Activated T-cell treated with anti-CD3 and anti-CD28 coated beads for 1 hour (primary cell): ENCODE measurements around the gene MCM7.

Experiments used
- DNase-seq: peaks from one replicate; pipeline ENCODE4 v3.0.0-alpha.2; 2020; ENCODE audit warnings: low read depth

Gene MCM7

DNA sequence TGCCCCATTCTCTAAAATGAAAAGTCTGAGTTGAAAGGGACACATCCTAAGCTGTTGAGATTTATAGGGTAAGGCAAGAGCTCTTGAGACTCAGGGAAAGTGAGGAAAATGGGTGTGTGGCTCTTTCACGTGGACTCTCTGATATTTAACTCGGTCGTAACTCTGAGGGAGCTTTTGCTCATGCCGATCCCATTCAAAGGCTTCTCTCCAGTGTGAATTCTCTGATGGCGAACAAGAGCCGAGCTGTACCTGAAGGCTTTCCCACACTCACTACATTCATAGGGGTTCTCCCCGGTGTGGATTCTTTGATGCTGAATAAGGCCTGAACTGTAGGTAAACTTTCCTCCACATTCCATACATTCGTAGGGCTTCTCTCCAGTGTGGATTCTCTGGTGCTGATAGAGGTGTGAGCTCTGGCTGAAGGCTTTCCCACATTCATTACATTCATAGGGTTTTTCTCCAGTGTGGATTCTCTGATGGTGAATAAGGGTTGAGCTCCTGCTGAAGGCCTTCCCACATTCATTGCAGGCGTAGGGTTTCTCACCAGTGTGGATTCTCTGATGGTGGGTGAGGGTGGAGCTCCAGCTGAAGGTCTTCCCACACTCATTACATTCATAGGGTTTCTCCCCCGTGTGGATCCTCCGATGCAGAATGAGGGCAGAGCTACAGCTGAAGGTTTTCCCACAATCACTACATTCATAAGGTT is 30.0 kb downstream of the MCM7 start:
- no peak for DNase-seq

DNA sequence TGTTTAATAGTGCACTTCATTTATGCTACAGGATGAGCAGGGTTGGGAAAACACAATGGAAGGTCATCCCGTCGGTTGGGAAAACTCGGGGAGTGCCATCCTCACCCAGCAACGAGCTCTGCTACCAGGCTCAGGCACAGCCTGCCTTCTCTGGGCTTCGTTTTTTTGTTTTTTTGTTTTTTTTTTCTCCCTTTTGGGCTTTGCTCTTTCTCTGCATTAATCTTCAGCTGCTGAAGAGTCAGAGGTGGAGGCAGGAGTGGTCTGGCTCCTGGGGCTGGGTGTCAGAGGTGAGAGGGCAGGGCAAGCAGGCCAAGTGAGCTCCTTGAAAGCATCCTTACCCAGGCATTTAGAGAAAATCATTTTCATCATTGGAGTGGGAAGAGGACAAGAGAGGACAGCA is 31.2 kb downstream of the MCM7 start:
- DNase-seq: no peak

DNA sequence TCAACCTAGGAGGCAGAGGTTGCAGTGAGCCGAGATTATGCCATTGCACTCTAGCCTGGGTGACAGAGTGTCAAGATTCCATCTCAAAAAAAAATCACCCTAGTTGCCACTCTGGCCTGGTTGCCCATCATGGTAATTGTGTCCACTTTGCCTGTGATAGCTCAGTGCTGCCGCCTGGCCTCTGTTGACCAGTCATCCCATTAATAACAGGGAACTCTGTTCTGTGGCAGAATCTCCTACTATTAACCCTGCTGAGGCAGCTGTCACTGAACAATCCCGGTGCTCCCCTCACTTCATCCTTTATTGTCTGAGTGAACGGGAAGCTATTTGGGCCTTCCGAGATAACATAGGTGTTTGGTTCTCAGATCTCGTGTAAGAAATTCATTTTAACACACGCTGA is 34.2 kb downstream of the MCM7 start:
- no peak for DNase-seq

DNA sequence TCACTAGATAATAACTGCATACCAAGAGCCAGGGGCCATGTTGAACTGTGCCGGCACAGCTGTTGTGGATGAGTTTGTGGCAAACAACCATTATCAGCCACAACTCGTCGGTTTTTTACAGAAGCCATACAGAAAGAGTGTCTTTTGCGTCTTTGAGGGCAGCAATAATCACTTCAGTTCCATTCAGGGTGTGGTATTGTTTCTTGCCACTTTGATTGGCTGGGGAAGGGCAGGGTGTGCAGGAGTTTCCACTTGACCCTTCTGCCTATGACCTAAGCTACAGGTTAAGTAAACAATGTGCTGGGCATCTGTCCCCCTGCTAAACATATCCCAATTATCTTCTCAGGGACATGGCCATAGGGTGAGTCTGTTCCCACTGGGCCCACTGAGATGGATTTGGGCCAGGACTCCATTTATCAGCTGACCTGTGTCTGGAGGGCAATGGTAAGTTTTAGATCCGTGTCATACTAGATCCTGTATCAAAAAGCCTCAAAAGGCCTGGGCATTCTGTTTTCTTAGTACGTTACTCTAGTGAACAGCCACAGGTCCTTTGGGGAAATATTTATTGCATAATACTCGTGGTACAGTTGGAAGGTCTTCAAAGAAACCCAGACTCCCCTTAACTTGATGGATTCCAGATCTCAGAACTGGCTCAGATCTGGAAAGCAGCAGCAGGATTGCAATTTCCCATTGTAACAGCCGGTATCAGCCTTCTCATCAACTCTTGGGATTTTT is 35.6 kb downstream of the MCM7 start:
- DNase-seq: no peak

DNA sequence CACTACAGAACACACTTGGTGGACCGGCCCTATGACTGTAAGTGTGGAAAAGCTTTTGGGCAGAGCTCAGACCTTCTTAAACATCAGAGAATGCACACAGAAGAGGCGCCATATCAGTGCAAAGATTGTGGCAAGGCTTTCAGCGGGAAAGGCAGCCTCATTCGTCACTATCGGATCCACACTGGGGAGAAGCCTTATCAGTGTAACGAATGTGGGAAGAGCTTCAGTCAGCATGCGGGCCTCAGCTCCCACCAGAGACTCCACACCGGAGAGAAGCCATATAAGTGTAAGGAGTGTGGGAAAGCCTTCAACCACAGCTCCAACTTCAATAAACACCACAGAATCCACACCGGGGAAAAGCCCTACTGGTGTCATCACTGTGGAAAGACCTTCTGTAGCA is 37.0 kb downstream of the MCM7 start:
- DNase-seq: no peak

DNA sequence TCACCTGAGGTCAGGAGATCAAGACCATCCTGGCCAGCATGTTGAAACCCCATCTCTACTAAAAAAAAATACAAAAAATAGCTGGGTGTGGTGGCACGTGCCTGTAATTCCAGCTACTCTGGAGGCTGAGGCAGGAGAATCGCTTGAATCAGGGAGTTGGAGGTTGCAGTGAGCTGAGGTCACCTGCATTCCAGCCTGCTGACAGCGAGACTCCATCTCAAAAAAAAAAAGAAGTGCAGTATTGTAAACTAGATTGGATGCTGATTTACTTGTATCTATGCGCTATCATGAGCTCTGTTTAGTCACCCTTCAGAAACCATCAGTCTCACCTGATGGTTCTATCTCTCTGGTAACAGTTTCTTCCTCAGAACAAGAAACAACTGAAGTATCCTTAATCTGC is 37.8 kb downstream of the MCM7 start:
- DNase-seq: no peak

DNA sequence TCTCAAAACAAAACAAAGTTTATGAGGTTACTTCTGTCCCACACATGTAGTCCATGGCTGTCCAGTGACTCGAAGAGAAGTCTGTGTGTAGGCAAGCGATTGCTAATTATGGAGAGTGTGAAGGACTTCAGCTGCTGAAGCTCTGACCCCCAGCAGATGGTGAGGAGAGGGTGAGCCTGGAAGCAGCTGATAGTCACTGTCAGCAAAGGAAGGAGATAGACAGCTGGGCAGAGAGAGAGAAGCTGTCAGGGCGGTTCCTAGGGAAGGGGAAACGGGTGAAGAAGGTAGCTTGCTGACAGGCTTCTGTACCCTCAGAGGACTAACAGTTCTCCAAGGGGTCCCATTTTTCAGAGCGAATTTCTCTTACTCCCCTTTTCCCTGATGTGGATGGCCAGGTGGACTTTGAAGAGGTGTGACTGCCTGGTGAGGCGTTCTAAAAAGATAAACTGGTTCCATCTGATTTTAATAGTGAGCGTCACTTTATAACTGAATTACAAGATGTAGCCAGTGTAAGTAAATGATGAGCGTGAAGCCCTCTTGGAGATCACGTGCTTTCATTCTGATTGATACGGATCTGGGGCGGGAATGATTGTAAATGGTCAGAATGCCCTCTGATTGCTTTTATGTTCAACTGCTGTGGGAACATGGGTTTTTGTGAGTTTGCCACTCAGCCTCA is 39.5 kb downstream of the MCM7 start:
- no peak for DNase-seq

DNA sequence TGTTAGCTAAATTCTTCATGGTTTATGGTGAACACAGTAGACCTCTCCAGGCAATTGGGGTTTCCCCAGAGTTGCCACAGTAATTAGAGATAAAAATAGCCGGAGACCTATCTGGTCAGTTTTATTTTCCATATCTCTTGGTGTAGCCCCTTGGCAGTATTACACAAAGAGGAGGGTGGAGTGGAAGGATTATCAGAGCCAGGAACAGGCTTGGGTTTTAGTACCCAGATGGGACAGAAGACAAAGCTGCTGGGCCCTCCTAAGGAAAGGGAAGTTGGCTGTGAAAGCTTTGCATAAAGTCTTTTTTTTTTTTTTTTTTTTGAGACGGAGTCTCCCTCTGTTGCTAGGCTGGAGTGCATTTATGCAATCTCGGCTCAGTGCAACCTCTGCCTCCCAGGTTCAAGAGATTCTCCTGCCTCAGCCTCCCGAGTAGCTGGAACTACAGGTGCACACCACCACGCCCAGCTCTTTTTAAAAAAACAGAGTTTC is 41.9 kb downstream of the MCM7 start:
- no peak for DNase-seq

DNA sequence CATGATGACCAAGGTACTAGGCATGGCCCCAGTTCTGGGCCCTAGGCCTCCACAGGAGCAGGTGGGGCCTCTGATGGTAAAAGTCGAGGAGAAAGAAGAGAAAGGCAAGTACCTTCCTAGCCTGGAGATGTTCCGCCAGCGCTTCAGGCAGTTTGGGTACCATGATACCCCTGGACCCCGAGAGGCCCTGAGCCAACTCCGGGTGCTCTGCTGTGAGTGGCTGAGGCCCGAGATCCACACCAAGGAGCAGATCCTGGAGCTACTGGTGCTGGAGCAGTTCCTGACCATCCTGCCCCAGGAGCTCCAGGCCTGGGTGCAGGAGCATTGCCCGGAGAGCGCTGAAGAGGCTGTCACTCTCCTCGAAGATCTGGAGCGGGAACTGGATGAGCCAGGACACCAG is 44.2 kb downstream of the MCM7 start:
- no peak for DNase-seq

DNA sequence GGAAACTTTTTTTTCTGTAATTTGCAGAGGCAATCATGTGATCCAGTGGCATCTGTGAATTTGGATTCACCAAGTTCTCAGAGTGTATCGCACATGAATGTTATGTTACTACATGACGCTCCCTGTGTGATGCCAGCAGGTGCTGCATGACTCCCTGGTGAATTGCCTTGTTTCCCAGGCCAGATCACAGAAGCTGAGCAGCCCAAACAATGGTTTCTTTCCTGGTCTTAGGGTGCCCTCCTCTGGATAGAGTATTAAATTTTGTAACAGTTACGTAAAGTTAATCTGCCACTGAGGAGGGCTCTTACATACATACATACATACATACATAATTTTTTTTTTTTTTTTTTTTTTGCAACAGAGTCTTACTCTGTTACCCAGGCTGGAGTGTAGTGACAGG is 48.0 kb downstream of the MCM7 start:
- no peak for DNase-seq

DNA sequence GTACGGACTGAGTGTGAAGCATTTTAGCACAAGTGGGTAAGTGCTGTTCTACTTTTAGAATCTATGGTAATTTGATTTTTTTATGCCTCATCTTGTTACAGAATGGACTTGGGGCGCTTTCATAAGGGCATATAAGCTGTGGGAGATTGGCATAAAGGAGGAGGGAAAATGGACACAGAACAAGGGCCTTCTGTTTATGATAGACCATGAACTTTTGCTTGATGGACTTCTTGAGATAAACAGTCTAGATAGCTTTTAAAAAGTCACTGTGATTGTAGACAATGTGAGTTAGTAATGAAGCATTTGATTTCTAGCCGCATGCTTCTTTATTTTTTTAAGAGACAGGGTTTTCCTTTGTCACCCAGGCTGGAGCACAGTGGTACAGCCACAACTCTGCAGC is 49.6 kb downstream of the MCM7 start:
- no peak for DNase-seq

DNA sequence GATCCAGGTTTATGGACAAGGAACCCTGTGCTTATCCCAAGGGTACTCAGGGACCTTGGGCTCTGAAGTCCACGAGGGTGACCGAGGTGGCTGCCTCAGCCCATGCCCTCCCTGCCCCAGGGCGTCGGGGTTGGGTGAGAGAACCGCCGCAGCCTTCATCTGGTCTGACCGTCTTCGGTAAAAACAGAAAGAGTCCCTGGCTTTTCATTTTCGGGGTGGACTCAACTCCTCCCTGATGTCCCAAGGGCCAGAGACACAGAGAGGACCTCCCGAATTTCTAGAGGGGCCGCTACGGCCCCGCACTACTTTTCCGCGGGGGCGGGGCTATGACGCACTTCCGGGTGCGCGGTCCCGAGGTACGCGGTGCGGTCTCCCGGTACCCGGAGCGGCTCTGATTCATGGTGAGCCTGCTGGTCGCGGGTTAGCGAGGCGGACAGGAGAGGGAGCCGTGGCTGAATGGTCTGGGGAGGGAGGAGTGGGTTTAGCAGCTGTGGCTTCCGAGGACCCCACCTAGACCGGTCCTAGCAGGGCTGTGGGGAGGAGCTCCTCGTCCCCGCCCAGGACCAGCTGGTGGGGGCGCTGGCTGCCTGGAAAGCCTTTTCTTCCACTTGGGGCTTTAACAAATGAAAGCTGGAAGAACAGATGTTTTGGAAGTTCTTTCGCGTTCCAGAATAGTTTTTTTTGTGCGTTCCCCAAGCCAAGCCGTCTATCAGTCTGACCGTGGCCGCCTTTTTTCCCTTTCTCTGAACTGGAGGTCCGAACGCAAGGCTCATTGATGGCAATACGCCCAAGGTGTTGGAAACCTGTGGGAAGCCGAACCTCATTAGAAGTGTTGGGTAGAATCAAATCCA is 51.5 kb downstream of the MCM7 start, which contains the start of gene ZSCAN21:
TSS of gene ZSCAN21 (plus strand) at position 334 of the 851 bp plus-strand sequence. CDS start 7,233 bp downstream, outside the sequence.
- DNase-seq: peak; percentile 75

DNA sequence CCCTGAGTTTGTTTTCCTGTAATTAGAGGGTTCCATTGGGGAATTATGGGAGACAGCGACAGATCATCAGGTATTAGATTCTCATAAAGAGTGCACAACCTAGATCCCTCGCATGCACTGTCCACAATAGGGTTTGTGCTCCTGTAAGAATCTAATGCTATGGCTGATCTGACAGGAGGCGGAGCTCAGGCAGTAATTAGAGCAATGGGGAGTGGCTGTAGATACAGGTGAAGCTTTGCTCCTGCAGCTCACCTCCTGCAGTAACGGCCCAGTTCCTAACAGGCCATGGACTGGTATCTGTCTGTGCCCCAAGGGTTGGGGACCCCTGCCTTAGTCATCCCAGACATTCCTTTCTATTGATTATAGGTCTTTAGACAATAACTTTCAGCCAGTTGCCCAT is 52.5 kb downstream of the MCM7 start:
- DNase-seq: no peak

DNA sequence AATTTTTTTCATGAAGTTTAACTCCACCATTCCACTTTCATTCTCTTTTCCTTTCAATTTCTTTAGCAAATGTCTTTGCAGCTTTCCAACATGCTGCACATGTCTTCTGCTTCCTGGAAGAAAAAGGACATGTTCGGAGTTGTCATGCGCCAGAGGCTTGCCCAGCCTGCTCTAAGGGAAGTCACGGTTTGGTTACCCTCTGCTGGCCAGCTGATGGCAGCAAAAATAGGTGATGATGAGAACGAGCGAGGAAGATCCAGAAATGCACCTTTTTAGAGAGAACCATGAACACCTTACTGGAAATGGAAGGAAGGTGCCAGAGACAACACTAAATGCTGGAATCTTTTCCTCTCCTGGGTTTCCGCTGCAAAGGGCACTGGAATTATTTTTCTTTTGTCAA is 56.5 kb downstream of the MCM7 start:
- DNase-seq: no peak
